ENCODE data around the gene CLCA2.

- no peak for TF ChIP-seq CTCF (IDR thresholded peaks at IDR 0.05)
- no peak for TF ChIP-seq POLR2A (IDR thresholded peaks at IDR 0.05)
Measured at GRCh38 chr1:86472767-86473166, 48.8 kb downstream of the CLCA2 start.
